Measurements from ENCODE around the gene GH1.

Gene GH1

GRCh38 chr17:63949576-63950250 is 31.1 kb upstream of the GH1 start:
- Mint-ChIP-seq H3K27ac (no peak overlapping the region), H3K9me3 (no peaks in the 10 kb centered on the region), H3K4me3 (no peak overlapping the region), H3K36me3 (ENCODE audit: low read depth) (no peaks in the 10 kb centered on the region), H3K4me1 (ENCODE audit: low read depth) (peaks cover 21% of the 10 kb centered on the region), H3K27me3 (ENCODE audit: low read depth) (peaks cover 3% of the 10 kb centered on the region)

GRCh38 chr17:63948521-63948920 is 29.9 kb upstream of the GH1 start:
- Mint-ChIP-seq H3K27ac (no peak overlapping the region), H3K36me3 (ENCODE audit: low read depth) (no peaks in the 10 kb centered on the region), H3K27me3 (ENCODE audit: low read depth) (peaks cover 4% of the 10 kb centered on the region), H3K4me3 (no peak overlapping the region), H3K9me3 (no peaks in the 10 kb centered on the region), H3K4me1 (ENCODE audit: low read depth) (peaks cover 14% of the 10 kb centered on the region)

GRCh38 chr17:63947711-63948330 is 29.2 kb upstream of the GH1 start:
- Mint-ChIP-seq H3K4me1 (ENCODE audit: low read depth) (peaks cover 14% of the 10 kb centered on the region), H3K9me3 (no peaks in the 10 kb centered on the region), H3K4me3 (no peak overlapping the region), H3K27me3 (ENCODE audit: low read depth) (peaks cover 4% of the 10 kb centered on the region), H3K36me3 (ENCODE audit: low read depth) (no peaks in the 10 kb centered on the region), H3K27ac (no peak overlapping the region)

- H3K4me1 Mint-ChIP-seq (ENCODE audit: low read depth) = peaks cover 12% of the 10 kb centered on the region
- H3K4me3 Mint-ChIP-seq = peak overlapping the region; percentile 71
- no peaks in the 10 kb centered on the region for H3K9me3 Mint-ChIP-seq
- H3K27ac Mint-ChIP-seq = peak overlapping the region; percentile 79
- no peaks in the 10 kb centered on the region for H3K36me3 Mint-ChIP-seq (ENCODE audit: low read depth)
- peaks cover 4% of the 10 kb centered on the region for H3K27me3 Mint-ChIP-seq (ENCODE audit: low read depth)
Observed at GRCh38 chr17:63946440-63947363, 28.1 kb upstream of the GH1 start.

- H3K9me3 Mint-ChIP-seq = no peaks in the 10 kb centered on the region
- H3K36me3 Mint-ChIP-seq (ENCODE audit: low read depth) = no peaks in the 10 kb centered on the region
- no peak overlapping the region for H3K4me3 Mint-ChIP-seq
- peaks cover 12% of the 10 kb centered on the region for H3K4me1 Mint-ChIP-seq (ENCODE audit: low read depth)
- no peak overlapping the region for H3K27ac Mint-ChIP-seq
- H3K27me3 Mint-ChIP-seq (ENCODE audit: low read depth) = peaks cover 4% of the 10 kb centered on the region
Observed at GRCh38 chr17:63945784-63946439, 27.3 kb upstream of the GH1 start.

- Mint-ChIP-seq H3K27me3 (ENCODE audit: low read depth) (peaks cover 4% of the 10 kb centered on the region), H3K4me3 (peak overlapping the region; percentile 45), H3K9me3 (no peaks in the 10 kb centered on the region), H3K36me3 (ENCODE audit: low read depth) (no peaks in the 10 kb centered on the region), H3K4me1 (ENCODE audit: low read depth) (peaks cover 12% of the 10 kb centered on the region), H3K27ac (no peak overlapping the region)
Observed at GRCh38 chr17:63944736-63945499, 26.3 kb upstream of the GH1 start.

- peaks cover 4% of the 10 kb centered on the region for H3K27me3 Mint-ChIP-seq (ENCODE audit: low read depth)
- H3K9me3 Mint-ChIP-seq = no peaks in the 10 kb centered on the region
- H3K27ac Mint-ChIP-seq = no peak overlapping the region
- no peak overlapping the region for H3K4me3 Mint-ChIP-seq
- H3K4me1 Mint-ChIP-seq (ENCODE audit: low read depth) = peaks cover 19% of the 10 kb centered on the region
- no peaks in the 10 kb centered on the region for H3K36me3 Mint-ChIP-seq (ENCODE audit: low read depth)
Observed at GRCh38 chr17:63943745-63944144, 25.1 kb upstream of the GH1 start.

- Mint-ChIP-seq H3K27me3 (ENCODE audit: low read depth) (peaks cover 4% of the 10 kb centered on the region), H3K9me3 (no peaks in the 10 kb centered on the region), H3K4me3 (no peak overlapping the region), H3K27ac (no peak overlapping the region), H3K4me1 (ENCODE audit: low read depth) (peaks cover 24% of the 10 kb centered on the region), H3K36me3 (ENCODE audit: low read depth) (no peaks in the 10 kb centered on the region)
Observed at GRCh38 chr17:63942309-63942985, 23.8 kb upstream of the GH1 start.

- H3K27me3 Mint-ChIP-seq (ENCODE audit: low read depth) = peaks cover 4% of the 10 kb centered on the region
- no peak overlapping the region for H3K4me3 Mint-ChIP-seq
- no peaks in the 10 kb centered on the region for H3K9me3 Mint-ChIP-seq
- peaks cover 22% of the 10 kb centered on the region for H3K4me1 Mint-ChIP-seq (ENCODE audit: low read depth)
- no peak overlapping the region for H3K27ac Mint-ChIP-seq
- no peaks in the 10 kb centered on the region for H3K36me3 Mint-ChIP-seq (ENCODE audit: low read depth)
Observed at GRCh38 chr17:63941751-63942150, 23.1 kb upstream of the GH1 start.

- no peaks in the 10 kb centered on the region for H3K36me3 Mint-ChIP-seq (ENCODE audit: low read depth)
- peaks cover 18% of the 10 kb centered on the region for H3K4me1 Mint-ChIP-seq (ENCODE audit: low read depth)
- H3K4me3 Mint-ChIP-seq = no peak overlapping the region
- H3K27me3 Mint-ChIP-seq (ENCODE audit: low read depth) = peaks cover 5% of the 10 kb centered on the region
- no peaks in the 10 kb centered on the region for H3K9me3 Mint-ChIP-seq
- no peak overlapping the region for H3K27ac Mint-ChIP-seq
Observed at GRCh38 chr17:63941162-63941561, 22.5 kb upstream of the GH1 start.

- Mint-ChIP-seq H3K27ac (no peak overlapping the region), H3K36me3 (ENCODE audit: low read depth) (no peaks in the 10 kb centered on the region), H3K27me3 (ENCODE audit: low read depth) (peaks cover 8% of the 10 kb centered on the region), H3K4me1 (ENCODE audit: low read depth) (peaks cover 16% of the 10 kb centered on the region), H3K9me3 (no peaks in the 10 kb centered on the region), H3K4me3 (no peak overlapping the region)
Observed at GRCh38 chr17:63940584-63940983, 21.9 kb upstream of the GH1 start.

- Mint-ChIP-seq H3K36me3 (ENCODE audit: low read depth) (no peaks in the 10 kb centered on the region), H3K27ac (no peak overlapping the region), H3K9me3 (no peaks in the 10 kb centered on the region), H3K4me3 (no peak overlapping the region), H3K27me3 (ENCODE audit: low read depth) (peaks cover 8% of the 10 kb centered on the region), H3K4me1 (ENCODE audit: low read depth) (peaks cover 12% of the 10 kb centered on the region)
Observed at GRCh38 chr17:63939884-63940283, 21.2 kb upstream of the GH1 start.

GRCh38 chr17:63939401-63939800 is 20.8 kb upstream of the GH1 start:
- Mint-ChIP-seq H3K9me3 (no peaks in the 10 kb centered on the region), H3K4me3 (no peak overlapping the region), H3K36me3 (ENCODE audit: low read depth) (no peaks in the 10 kb centered on the region)

More at GRCh38 chr17:63939401-63939800, 20.8 kb upstream of the GH1 start:
- Mint-ChIP-seq H3K27ac (no peak overlapping the region), H3K27me3 (ENCODE audit: low read depth) (peaks cover 6% of the 10 kb centered on the region), H3K4me1 (ENCODE audit: low read depth) (peaks cover 12% of the 10 kb centered on the region)

Measured in T-helper 1 cell treated with Interleukin-12 subunit alpha and Interleukin-12 subunit beta and Interleukin-4 antibody, amounts not matched to agents 30 μg/mL and 1 μg/mL, for 36 hours (primary cell).